OCI-LY3 (cell line): ENCODE measurements around the gene MET.

Experiments
- H2AFZ ChIP-seq: fragments of 200-600, 300-600 bp; shearing (Covaris generic); 2 replicates; pipeline ENCODE4 v1.6.0; 2014; ENCODE audit warnings: antibody characterized with exemption, low read depth, low read length
- H3K27ac ChIP-seq: fragments of 200-600, 300-600 bp; sonication (generic); 2 replicates; pipeline ENCODE4 v1.5.1; 2014; ENCODE audit warnings: mild to moderate bottlenecking, low read length, moderate library complexity, mixed read lengths
- H3K27me3 ChIP-seq: fragments of 200-600, 300-600 bp; sonication (generic); 2 replicates; pipeline ENCODE4 v1.6.1; 2014; ENCODE audit warnings: low read depth, low read length, mixed read lengths
- H3K36me3 ChIP-seq: fragments of 200-600, 300-600 bp; sonication (generic); replicated peaks from 2 replicates; pipeline ENCODE3; 2014; ENCODE audit warnings: low read depth, low read length, mixed read lengths
- H3K4me1 ChIP-seq: fragments of 300-600, 200-600 bp; sonication (generic); 2 replicates; pipeline ENCODE4 v1.6.1; 2014; ENCODE audit warnings: low read length, mixed read lengths
- H3K4me2 ChIP-seq: fragments of 200-600, 300-600 bp; sonication (generic); 2 replicates; pipeline ENCODE4 v1.6.1; 2014; ENCODE audit warnings: low read length, mixed read lengths
- H3K4me3 ChIP-seq: fragments of 300-600, 200-600 bp; sonication (generic); 2 replicates; pipeline ENCODE4 v1.5.1; 2014; ENCODE audit warnings: antibody characterized with exemption, mild to moderate bottlenecking, low read length, moderate library complexity
- H3K79me2 ChIP-seq: fragments of 300-600, 200-600 bp; shearing (Covaris generic); 2 replicates; pipeline ENCODE4 v1.6.1; 2014; ENCODE audit warnings: mild to moderate bottlenecking, low read length, mixed read lengths
- H3K9ac ChIP-seq: fragments of 300-600, 200-600 bp; shearing (Covaris generic); 2 replicates; pipeline ENCODE4 v1.6.0; 2014; ENCODE audit warnings: mild to moderate bottlenecking, low read length, moderate library complexity
- H3K9me3 ChIP-seq: fragments of 200-600, 300-600 bp; shearing (Covaris generic); 2 replicates; pipeline ENCODE4 v1.6.1; 2014; ENCODE audit warnings: low read length, mixed read lengths; ENCODE audit not compliant: insufficient read depth
- H4K20me1 ChIP-seq: fragments of 200-600, 300-600 bp; sonication (generic); 2 replicates; pipeline ENCODE4 v1.6.1; 2016; ENCODE audit warnings: low read length, mixed read lengths; ENCODE audit not compliant: insufficient read depth
- EZH2phosphoT487 ChIP-seq: fragments of 200-600 bp; shearing (Covaris generic); IDR thresholded peaks from 2 replicates; pipeline ENCODE4 v1.6.1; 2018; ENCODE audit warnings: antibody characterized with exemption, mixed run types, low read depth
- TF ChIP-seq, protein P1 (sequence below): fragments of 200-600, 300-600 bp; sonication (generic); IDR thresholded peaks from 2 replicates; pipeline ENCODE4 v1.5.1; 2014; ENCODE audit warnings: antibody characterized with exemption, low read length, low read depth

MET gene

DNA sequence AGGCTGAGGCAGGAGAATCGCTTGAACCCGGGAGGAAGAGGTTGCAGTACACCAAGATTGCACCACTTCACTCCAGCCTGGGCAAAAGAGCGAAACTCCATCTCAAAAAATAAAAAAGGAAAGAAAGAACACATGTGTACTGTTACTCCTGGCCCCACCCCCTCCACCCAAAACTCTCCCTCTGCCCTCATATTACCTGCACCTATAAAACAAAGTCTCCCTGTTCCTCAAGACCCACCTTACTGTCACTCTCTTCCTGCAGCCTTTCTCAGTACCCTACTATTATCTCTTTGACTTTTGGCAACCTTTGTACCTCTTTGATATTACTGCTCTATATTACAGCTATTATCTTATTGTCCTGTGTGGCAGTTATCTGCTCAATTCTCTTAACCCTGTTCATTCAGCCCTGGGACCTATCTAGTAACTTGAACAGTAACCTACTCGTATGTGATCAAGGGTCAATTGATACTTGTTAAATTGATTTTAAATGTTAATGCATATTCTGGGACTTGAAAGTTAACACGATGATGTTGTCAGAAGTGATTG is 121.9 kb downstream of the MET start:
- Histone ChIP-seq H3K27me3 (no peaks in the 10 kb centered on the region), H3K4me1 (0 out of 2 replicates have a peak, but pooled peaks cover 4% of the 10 kb centered on the region), H3K9ac (no peak overlapping the region), H3K36me3 (peaks cover 27% of the 10 kb centered on the region), H3K79me2 (no peaks in the 10 kb centered on the region), H2AFZ (no peak overlapping the region), H3K9me3 (no peaks in the 10 kb centered on the region), H3K27ac (no peak overlapping the region), H3K4me2 (no peak overlapping the region), H4K20me1 (no peaks in the 10 kb centered on the region), H3K4me3 (no peak overlapping the region)
- TF ChIP-seq, protein P1, sequence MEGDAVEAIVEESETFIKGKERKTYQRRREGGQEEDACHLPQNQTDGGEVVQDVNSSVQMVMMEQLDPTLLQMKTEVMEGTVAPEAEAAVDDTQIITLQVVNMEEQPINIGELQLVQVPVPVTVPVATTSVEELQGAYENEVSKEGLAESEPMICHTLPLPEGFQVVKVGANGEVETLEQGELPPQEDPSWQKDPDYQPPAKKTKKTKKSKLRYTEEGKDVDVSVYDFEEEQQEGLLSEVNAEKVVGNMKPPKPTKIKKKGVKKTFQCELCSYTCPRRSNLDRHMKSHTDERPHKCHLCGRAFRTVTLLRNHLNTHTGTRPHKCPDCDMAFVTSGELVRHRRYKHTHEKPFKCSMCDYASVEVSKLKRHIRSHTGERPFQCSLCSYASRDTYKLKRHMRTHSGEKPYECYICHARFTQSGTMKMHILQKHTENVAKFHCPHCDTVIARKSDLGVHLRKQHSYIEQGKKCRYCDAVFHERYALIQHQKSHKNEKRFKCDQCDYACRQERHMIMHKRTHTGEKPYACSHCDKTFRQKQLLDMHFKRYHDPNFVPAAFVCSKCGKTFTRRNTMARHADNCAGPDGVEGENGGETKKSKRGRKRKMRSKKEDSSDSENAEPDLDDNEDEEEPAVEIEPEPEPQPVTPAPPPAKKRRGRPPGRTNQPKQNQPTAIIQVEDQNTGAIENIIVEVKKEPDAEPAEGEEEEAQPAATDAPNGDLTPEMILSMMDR: no peak
- TF ChIP-seq EZH2phosphoT487: no peak

DNA sequence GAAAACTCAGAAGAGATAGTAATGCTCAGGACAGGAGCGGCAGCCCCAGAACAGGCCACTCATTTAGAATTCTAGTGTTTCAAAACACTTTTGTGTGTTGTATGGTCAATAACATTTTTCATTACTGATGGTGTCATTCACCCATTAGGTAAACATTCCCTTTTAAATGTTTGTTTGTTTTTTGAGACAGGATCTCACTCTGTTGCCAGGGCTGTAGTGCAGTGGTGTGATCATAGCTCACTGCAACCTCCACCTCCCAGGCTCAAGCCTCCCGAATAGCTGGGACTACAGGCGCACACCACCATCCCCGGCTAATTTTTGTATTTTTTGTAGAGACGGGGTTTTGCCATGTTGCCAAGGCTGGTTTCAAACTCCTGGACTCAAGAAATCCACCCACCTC is 124.5 kb downstream of the MET start:
- Histone ChIP-seq H3K9ac (no peak overlapping the region), H4K20me1 (no peaks in the 10 kb centered on the region), H3K9me3 (no peaks in the 10 kb centered on the region), H3K4me1 (peaks cover 11% of the 10 kb centered on the region), H3K79me2 (no peaks in the 10 kb centered on the region), H3K27ac (no peak overlapping the region), H3K36me3 (peaks cover 21% of the 10 kb centered on the region), H2AFZ (no peak overlapping the region), H3K27me3 (no peaks in the 10 kb centered on the region), H3K4me3 (no peak overlapping the region), H3K4me2 (no peak overlapping the region)
- no peak for TF ChIP-seq EZH2phosphoT487
- TF ChIP-seq, protein P1: no peak

- Histone ChIP-seq H3K79me2 (no peaks in the 10 kb centered on the region), H3K9me3 (no peaks in the 10 kb centered on the region), H3K27ac (no peak overlapping the region), H3K4me1 (peaks cover 14% of the 10 kb centered on the region), H2AFZ (no peak overlapping the region), H3K4me2 (no peak overlapping the region), H3K36me3 (peaks cover 21% of the 10 kb centered on the region), H4K20me1 (no peaks in the 10 kb centered on the region), H3K9ac (no peak overlapping the region), H3K4me3 (no peak overlapping the region), H3K27me3 (no peaks in the 10 kb centered on the region)
- TF ChIP-seq, protein P1: no peak
- TF ChIP-seq EZH2phosphoT487: no peak
These were observed 125.6 kb downstream of the MET start for GRCh38 chr7:116797612-116798011.

- no peaks in the 10 kb centered on the region for H4K20me1 ChIP-seq
- H3K9ac ChIP-seq: no peak overlapping the region
- no peaks in the 10 kb centered on the region for H3K9me3 ChIP-seq
- no peak overlapping the region for H2AFZ ChIP-seq
- H3K4me3 ChIP-seq: no peak overlapping the region
- H3K79me2 ChIP-seq: no peaks in the 10 kb centered on the region
- no peak for TF ChIP-seq EZH2phosphoT487
- TF ChIP-seq, protein P1: no peak
- peaks cover 21% of the 10 kb centered on the region for H3K36me3 ChIP-seq
- H3K27ac ChIP-seq: no peak overlapping the region
- H3K27me3 ChIP-seq: no peaks in the 10 kb centered on the region
- no peak overlapping the region for H3K4me2 ChIP-seq
- H3K4me1 ChIP-seq: peaks cover 20% of the 10 kb centered on the region
These were observed 126.2 kb downstream of the MET start for GRCh38 chr7:116798232-116798631.
